B cell (primary cell): Measurements from ENCODE around the gene SHC2. TPM values are rescaled to one million over a fixed set of nuclear protein-coding genes. Genes with fewer than 3 reads are reported as not detected.

ENCODE experiments used
- ATAC-seq: fragments of 200-7000 bp; cut with Tn5 transposase; one replicate; pipeline ENCODE4 v1.10.0; 2021; ENCODE audit warnings: low read depth, mild to moderate bottlenecking, moderate number of reproducible peaks, moderate library complexity
- CTCF ChIA-PET: fragments of 350-600 bp; sonication (Branson Sonifier 250); formaldehyde crosslinking; loops from one replicate; lab custom pipeline; 2021; ENCODE audit warnings: antibody characterized with exemption, inconsistent platforms; lab: Charles Lee
- POLR2A ChIA-PET: fragments of 350-600 bp; sonication (Branson Sonifier 250); formaldehyde crosslinking; loops from one replicate; lab custom pipeline; 2021; ENCODE audit warnings: antibody characterized with exemption; lab: Charles Lee
- DNase-seq: peaks from one replicate; pipeline ENCODE4 v3.0.0; 2013
- H2AFZ ChIP-seq: 2 replicates; pipeline ENCODE4 v1.6.1; 2012; ENCODE audit warnings: mild to moderate bottlenecking, low read depth, low read length; ENCODE audit not compliant: insufficient read depth, poor library complexity, severe bottlenecking
- H3K27ac ChIP-seq, 2 donors: 1 replicate in 1 of 2; 2 replicates in 1 of 2; pipeline ENCODE4 v1.5.1; 2012 to 2013; ENCODE audit warnings: low read length in 2 of 2, mild to moderate bottlenecking in 2 of 2, moderate library complexity in 1 of 2
- H3K27me3 ChIP-seq, 4 experiments: fragments of 200-600 bp in 1 of 4; sonication (generic) in 1 of 4; replicated peaks in 1 of 4; 1 replicate in 2 of 4; 2 replicates in 2 of 4; pipeline versions ENCODE4 v1.6.1 to v1.7.0; 2013 to 2016; ENCODE audit warnings: low read length in 3 of 4, mild to moderate bottlenecking in 2 of 4, mixed read lengths in 1 of 4, moderate library complexity in 1 of 4; ENCODE audit not compliant: insufficient read depth in 4 of 4, control insufficient read depth in 3 of 4; ENCODE audit errors: control extremely low read depth in 1 of 4
- H3K36me3 ChIP-seq, 2 experiments: replicated peaks in 1 of 2; 1 replicate in 1 of 2; 2 replicates in 1 of 2; pipeline versions ENCODE4 v1.6.1 to v1.7.1; 2013; ENCODE audit warnings: low read length in 1 of 2; ENCODE audit not compliant: insufficient read depth in 2 of 2, control insufficient read depth in 1 of 2; ENCODE audit errors: control extremely low read depth in 1 of 2, extremely low read depth in 1 of 2
- H3K4me1 ChIP-seq, 2 donors: fragments of 200-600 bp in 1 of 2; sonication (generic) in 1 of 2; 1 replicate in 1 of 2; 2 replicates in 1 of 2; pipeline versions ENCODE4 v1.5.1 to v1.6.1; 2013 to 2017; ENCODE audit warnings: low read length in 2 of 2; ENCODE audit not compliant: control insufficient read depth in 2 of 2, insufficient read depth in 2 of 2
- H3K4me2 ChIP-seq: replicated peaks from 2 replicates; pipeline ENCODE3; 2012; ENCODE audit warnings: mild to moderate bottlenecking, low read depth, low read length; ENCODE audit not compliant: poor library complexity, severe bottlenecking
- H3K4me3 ChIP-seq, 5 experiments: fragments of 200-600 bp in 1 of 5; sonication (generic) in 1 of 5; 1 replicate in 3 of 5; 2 replicates in 2 of 5; pipeline versions ENCODE4 v1.5.1 to v1.7.0; 2011 to 2016; ENCODE audit warnings: low read length in 4 of 5, mild to moderate bottlenecking in 4 of 5, low read depth in 2 of 5, control low read depth in 1 of 5, moderate library complexity in 1 of 5; ENCODE audit not compliant: insufficient read depth in 1 of 5; ENCODE audit errors: control extremely low read depth in 1 of 5, extremely low read depth in 1 of 5
- H3K79me2 ChIP-seq: fragments of 200-600 bp; sonication (generic); one replicate; pipeline ENCODE4 v1.6.0; 2016; ENCODE audit warnings: low read length; ENCODE audit not compliant: control insufficient read depth, insufficient read depth
- H3K9ac ChIP-seq: fragments of 200-600 bp; sonication (generic); 2 replicates; pipeline ENCODE4 v1.6.1; 2017; ENCODE audit warnings: mild to moderate bottlenecking, low read length, moderate library complexity
- H3K9me3 ChIP-seq, 3 donors: one replicate each; pipeline versions ENCODE4 v1.6.1 to v1.7.1; 2013; ENCODE audit warnings: low read length in 2 of 3; ENCODE audit not compliant: control insufficient read depth in 2 of 3, insufficient read depth in 1 of 3; ENCODE audit errors: control extremely low read depth in 1 of 3
- H4K20me1 ChIP-seq: 2 replicates; pipeline ENCODE4 v1.6.0; 2012; ENCODE audit warnings: mild to moderate bottlenecking, low read length; ENCODE audit not compliant: insufficient read depth, control insufficient read depth, poor library complexity, severe bottlenecking
- H3K27ac Mint-ChIP-seq: one replicate; pipeline ENCODE4 v1.8.0; 2021; ENCODE audit warnings: mixed read lengths
- H3K27me3 Mint-ChIP-seq: one replicate; pipeline ENCODE4 v1.8.0; 2021; ENCODE audit warnings: mixed read lengths
- H3K4me1 Mint-ChIP-seq: one replicate; pipeline ENCODE4 v1.8.0; 2021; ENCODE audit warnings: mixed read lengths
- H3K4me3 Mint-ChIP-seq: one replicate; pipeline ENCODE4 v1.8.0; 2021; ENCODE audit warnings: mixed read lengths
- H3K9me3 Mint-ChIP-seq: one replicate; pipeline ENCODE4 v1.8.0; 2022; ENCODE audit warnings: mixed read lengths; ENCODE audit not compliant: insufficient read depth
- CTCF ChIP-seq: fragments of 200-600 bp; IDR thresholded peaks from one replicate; pipeline ENCODE4 v1.8.0; 2022; ENCODE audit warnings: antibody characterized with exemption, mild to moderate bottlenecking
- EZH2 ChIP-seq: IDR thresholded peaks from 2 replicates; pipeline ENCODE4 v1.6.1; 2012; ENCODE audit warnings: borderline replicate concordance, low read depth, mild to moderate bottlenecking, moderate library complexity, low read length; ENCODE audit not compliant: insufficient read depth, poor library complexity, severe bottlenecking
- WGBS: methylation state at CpG from one replicate; pipeline ENCODE4 v1.1.5; 2013; ENCODE audit warnings: missing lambda C conversion rate; ENCODE audit not compliant: insufficient coverage; 5-methylcytosine and 5-hydroxymethylcytosine counted together
- intact Hi-C: fragments of 100-400 bp; cut with micrococcal nuclease; formaldehyde crosslinking; loops from one replicate; pipeline ENCODE4 v1.10.0; 2022
- polyA plus RNA-seq: library from polyadenylated mRNA; depleted of rRNA; stranded (reverse); fragments of >200 nt; gene quantifications from 2 replicates; pipeline ENCODE4 v1.2.3, GENCODE V29; 2012
- total RNA-seq, 2 donors: library from RNA; stranded (reverse); fragments of 120-200 nt in 1 of 2; gene quantifications; 1 replicate in 1 of 2; 2 replicates in 1 of 2; pipeline versions ENCODE4 v1.2.3 to v1.2.4, GENCODE V29; 2013 to 2022

SHC2 gene
- total and polyA plus RNA-seq, 2 donors (not counting 1 experiment from before 2014, with no cell fraction given), result 0.19 TPM; not detected in 1

GRCh38 chr19:375395-376110 lies 85.3 kb downstream of the SHC2 start:
- H3K4me2 ChIP-seq, result no peak overlapping the region
- H3K9ac ChIP-seq, result no peak overlapping the region
- H3K36me3 ChIP-seq, result no peaks in the 10 kb centered on the region
- H3K4me3 ChIP-seq, result no peak overlapping the region
- intact Hi-C loops, result no loop called here
- ChIA-PET CTCF (no interaction called here), POLR2A (no interaction called here)
- DNase-seq, result no peak
- no peaks in the 10 kb centered on the region for H3K4me1 ChIP-seq
- H2AFZ ChIP-seq, result no peak overlapping the region
- Mint-ChIP-seq H3K27me3 (peaks cover 8% of the 10 kb centered on the region), H3K9me3 (no peaks in the 10 kb centered on the region), H3K27ac (no peak overlapping the region), H3K4me1 (no peaks in the 10 kb centered on the region), H3K4me3 (no peak overlapping the region)
- no peaks in the 10 kb centered on the region for H4K20me1 ChIP-seq
- no peak overlapping the region for H3K27ac ChIP-seq
- TF ChIP-seq CTCF (no peak), EZH2 (no peak)
- WGBS, result 87% methylated on average over 41 of the region's 43 CpGs
- peaks cover 0 to 9% (median 0%) of the 10 kb centered on the region in 4 experiments for H3K27me3 ChIP-seq
- peaks cover 0 to 6% (median 0%) of the 10 kb centered on the region in 3 donors for H3K9me3 ChIP-seq
- H3K79me2 ChIP-seq, result no peaks in the 10 kb centered on the region
- ATAC-seq, result no peak

GRCh38 chr19:374886-375235 lies 86.0 kb downstream of the SHC2 start:
- TF ChIP-seq CTCF (no peak), EZH2 (no peak)
- Histone ChIP-seq H3K79me2 (no peaks in the 10 kb centered on the region), H3K4me3 (no peak overlapping the region), H3K9ac (no peak overlapping the region), H3K27ac (no peak overlapping the region), H3K4me2 (no peak overlapping the region), H3K36me3 (no peaks in the 10 kb centered on the region), H3K9me3 (peaks cover 0 to 6% (median 0%) of the 10 kb centered on the region in 3 donors), H3K4me1 (no peaks in the 10 kb centered on the region), H3K27me3 (peaks cover 0 to 9% (median 0%) of the 10 kb centered on the region in 4 experiments), H4K20me1 (no peaks in the 10 kb centered on the region), H2AFZ (no peak overlapping the region)
- no peaks in the 10 kb centered on the region for H3K4me1 Mint-ChIP-seq
- H3K27me3 Mint-ChIP-seq, result peaks cover 10% of the 10 kb centered on the region
- CTCF ChIA-PET, result no interaction called here
- no peak overlapping the region for H3K27ac Mint-ChIP-seq
- no peak overlapping the region for H3K4me3 Mint-ChIP-seq
- 79% methylated on average over 13 of the region's 17 CpGs for WGBS
- POLR2A ChIA-PET, result no interaction called here
- no peak for DNase-seq
- no peaks in the 10 kb centered on the region for H3K9me3 Mint-ChIP-seq
- no peak for ATAC-seq
- intact Hi-C loops, result no loop called here
